GM23248 (cell line): ENCODE data around the gene COX17. TPM values are rescaled to one million over a fixed set of nuclear protein-coding genes. Genes with fewer than 3 reads are reported as not detected.

ENCODE experiments used
- DNase-seq: peaks from one replicate; pipeline ENCODE4 v3.0.0-alpha.2; 2015
- H2AFZ ChIP-seq: fragments of 200-600 bp; sonication (generic); 2 replicates; pipeline ENCODE4 v1.6.1; 2016; ENCODE audit warnings: antibody characterized with exemption
- H3F3A ChIP-seq: fragments of 200-600 bp; sonication (generic); 2 replicates; pipeline ENCODE4 v1.6.1; 2016; ENCODE audit warnings: mild to moderate bottlenecking, antibody characterized with exemption, mixed run types; ENCODE audit not compliant: insufficient read depth
- H3K27ac ChIP-seq: fragments of 200-600 bp; sonication (generic); 2 replicates; pipeline ENCODE4 v1.5.1; 2016; ENCODE audit warnings: mild to moderate bottlenecking
- H3K27me3 ChIP-seq: fragments of 200-600 bp; sonication (generic); replicated peaks from 2 replicates; pipeline ENCODE4 v1.6.1; 2016; ENCODE audit warnings: mild to moderate bottlenecking; ENCODE audit not compliant: insufficient read depth
- H3K36me3 ChIP-seq: fragments of 200-600 bp; sonication (generic); 2 replicates; pipeline ENCODE4 v1.6.1; 2016; ENCODE audit warnings: low read depth, mild to moderate bottlenecking
- H3K4me1 ChIP-seq: fragments of 200-600 bp; sonication (generic); 2 replicates; pipeline ENCODE4 v1.6.1; 2016; ENCODE audit warnings: mild to moderate bottlenecking; ENCODE audit not compliant: insufficient read depth
- H3K4me2 ChIP-seq: fragments of 200-600 bp; sonication (generic); one replicate; pipeline ENCODE4 v1.6.1; 2016; ENCODE audit warnings: mild to moderate bottlenecking; ENCODE audit not compliant: unreplicated experiment
- H3K4me3 ChIP-seq: fragments of 200-600 bp; sonication (generic); 2 replicates; pipeline ENCODE4 v1.5.1; 2016; ENCODE audit warnings: mild to moderate bottlenecking
- H3K79me2 ChIP-seq: fragments of 200-600 bp; sonication (generic); 2 replicates; pipeline ENCODE4 v1.6.1; 2016; ENCODE audit warnings: mild to moderate bottlenecking; ENCODE audit not compliant: insufficient read depth
- H3K9ac ChIP-seq: fragments of 200-600 bp; sonication (generic); 2 replicates; pipeline ENCODE4 v1.6.1; 2016; ENCODE audit warnings: mild to moderate bottlenecking
- H3K9me2 ChIP-seq: fragments of 200-600 bp; sonication (generic); 2 replicates; pipeline ENCODE4 v1.6.1; 2016; ENCODE audit warnings: mixed run types, mild to moderate bottlenecking, moderate library complexity; ENCODE audit not compliant: insufficient read depth
- H3K9me3 ChIP-seq: fragments of 200-600 bp; sonication (generic); one replicate; pipeline ENCODE4 v1.6.1; 2017; ENCODE audit warnings: low read depth
- H4K20me1 ChIP-seq: fragments of 200-600 bp; sonication (generic); 2 replicates; pipeline ENCODE4 v1.6.0; 2016; ENCODE audit not compliant: insufficient read depth
- EZH2 ChIP-seq: fragments of 200-600 bp; sonication (generic); IDR thresholded peaks from 2 replicates; pipeline ENCODE4 v1.6.1; 2018; ENCODE audit warnings: antibody characterized with exemption, mild to moderate bottlenecking; ENCODE audit not compliant: insufficient read depth, poor library complexity, severe bottlenecking
- EZH2phosphoT487 ChIP-seq: fragments of 200-600 bp; sonication (generic); IDR thresholded peaks from 2 replicates; pipeline ENCODE4 v1.6.1; 2018; ENCODE audit warnings: antibody characterized with exemption, moderate library complexity, mild to moderate bottlenecking, low read depth; ENCODE audit not compliant: insufficient read depth
- WGBS, 2 experiments: methylation state at CpG; one replicate each; pipeline ENCODE4 v1.1.6; 2015 to 2017; ENCODE audit warnings: low lambda C conversion rate in 2 of 2, low coverage in 1 of 2; ENCODE audit errors: missing lambda C conversion rate in 2 of 2; 5-methylcytosine and 5-hydroxymethylcytosine counted together
- in situ Hi-C: fragments of 300-500 bp; cut with MboI; formaldehyde crosslinking; loops from 2 replicates; pipeline ENCODE4 v1.15.0; 2020
- polyA plus RNA-seq: library from polyadenylated mRNA; unstranded; fragments of >200 nt; fragmentation: Nextera tagmentation; extraction: Ambion mirVana; gene quantifications from 2 replicates; pipeline ENCODE4 v1.2.1, GENCODE V29; 2016
- total RNA-seq: library from RNA; depleted of rRNA; stranded (reverse); fragments of >200 nt; shearing (Covaris generic); gene quantifications from 2 replicates; pipeline ENCODE4 v1.2.3, GENCODE V29; 2014

Gene COX17
- total and polyA plus RNA-seq, 2 experiments from 2014 or later = 7.0 to 53.3 TPM

DNA sequence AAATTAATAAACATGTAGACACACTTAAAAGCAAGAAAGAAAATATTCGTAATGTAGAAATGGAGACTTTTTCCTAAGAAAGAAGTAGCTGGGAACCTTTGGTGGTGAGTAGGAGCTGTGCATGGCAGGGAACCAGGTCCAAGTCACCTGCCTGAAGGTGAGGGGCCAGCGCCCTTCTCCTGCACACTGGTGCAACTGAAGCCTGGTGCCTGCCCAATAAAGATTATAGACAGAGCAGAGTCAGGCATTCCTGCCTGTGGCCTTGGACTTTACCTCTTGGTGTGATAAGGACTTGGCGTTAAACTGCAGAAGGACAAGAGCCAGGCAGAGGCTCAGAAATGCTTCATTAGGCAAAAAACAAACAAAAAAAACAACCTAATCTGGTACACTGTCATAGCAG, 39.8 kb upstream of the COX17 start:
- H3K4me1 ChIP-seq = no peaks in the 10 kb centered on the region
- no peaks in the 10 kb centered on the region for H3K36me3 ChIP-seq
- no peaks in the 10 kb centered on the region for H4K20me1 ChIP-seq
- H3K9me2 ChIP-seq = no peaks in the 10 kb centered on the region
- no peaks in the 10 kb centered on the region for H3K27me3 ChIP-seq
- H2AFZ ChIP-seq = no peak overlapping the region
- no peak for DNase-seq
- H3K79me2 ChIP-seq = no peaks in the 10 kb centered on the region
- H3K4me2 ChIP-seq = no peak overlapping the region
- H3K9ac ChIP-seq = no peak overlapping the region
- TF ChIP-seq EZH2 (no peak), EZH2phosphoT487 (no peak)
- no peak overlapping the region for H3K27ac ChIP-seq
- no peak overlapping the region for H3K4me3 ChIP-seq
- no peaks in the 10 kb centered on the region for H3F3A ChIP-seq
- H3K9me3 ChIP-seq = no peaks in the 10 kb centered on the region
- WGBS, 2 experiments = 78 to 87% methylated on average over 3 of the region's 3 CpGs
- in situ Hi-C loops = no loop called here

DNA sequence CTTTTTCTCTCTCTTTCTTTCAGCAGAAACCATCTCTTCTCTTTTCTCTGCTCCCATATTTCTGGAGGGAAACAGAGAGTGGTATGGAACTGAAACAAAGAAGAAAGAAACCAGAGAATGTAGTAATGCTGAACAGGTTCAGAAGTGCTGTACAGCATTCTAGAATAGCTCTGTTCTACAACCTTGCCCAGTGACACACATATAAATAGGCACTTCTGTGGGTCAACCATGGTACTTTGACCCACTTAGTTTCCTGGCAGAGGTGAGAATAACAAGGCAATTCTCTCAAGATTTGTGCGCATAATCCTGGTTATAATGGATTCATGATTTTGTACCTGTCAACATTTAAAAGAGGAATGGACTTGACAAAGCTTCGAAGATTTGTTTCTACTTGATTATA, 37.9 kb upstream of the COX17 start:
- no peak overlapping the region for H3K4me2 ChIP-seq
- no peak for DNase-seq
- TF ChIP-seq EZH2 (no peak), EZH2phosphoT487 (no peak)
- no peaks in the 10 kb centered on the region for H3F3A ChIP-seq
- H3K36me3 ChIP-seq = no peaks in the 10 kb centered on the region
- in situ Hi-C loops = no loop called here
- no peaks in the 10 kb centered on the region for H4K20me1 ChIP-seq
- H3K9me2 ChIP-seq = no peaks in the 10 kb centered on the region
- H2AFZ ChIP-seq = no peak overlapping the region
- WGBS, 2 experiments = 94 to 98% methylated on average over 2 of the region's 2 CpGs
- H3K79me2 ChIP-seq = no peaks in the 10 kb centered on the region
- no peak overlapping the region for H3K4me3 ChIP-seq
- H3K4me1 ChIP-seq = no peaks in the 10 kb centered on the region
- H3K9me3 ChIP-seq = no peaks in the 10 kb centered on the region
- H3K27ac ChIP-seq = no peak overlapping the region
- no peaks in the 10 kb centered on the region for H3K27me3 ChIP-seq
- no peak overlapping the region for H3K9ac ChIP-seq

DNA sequence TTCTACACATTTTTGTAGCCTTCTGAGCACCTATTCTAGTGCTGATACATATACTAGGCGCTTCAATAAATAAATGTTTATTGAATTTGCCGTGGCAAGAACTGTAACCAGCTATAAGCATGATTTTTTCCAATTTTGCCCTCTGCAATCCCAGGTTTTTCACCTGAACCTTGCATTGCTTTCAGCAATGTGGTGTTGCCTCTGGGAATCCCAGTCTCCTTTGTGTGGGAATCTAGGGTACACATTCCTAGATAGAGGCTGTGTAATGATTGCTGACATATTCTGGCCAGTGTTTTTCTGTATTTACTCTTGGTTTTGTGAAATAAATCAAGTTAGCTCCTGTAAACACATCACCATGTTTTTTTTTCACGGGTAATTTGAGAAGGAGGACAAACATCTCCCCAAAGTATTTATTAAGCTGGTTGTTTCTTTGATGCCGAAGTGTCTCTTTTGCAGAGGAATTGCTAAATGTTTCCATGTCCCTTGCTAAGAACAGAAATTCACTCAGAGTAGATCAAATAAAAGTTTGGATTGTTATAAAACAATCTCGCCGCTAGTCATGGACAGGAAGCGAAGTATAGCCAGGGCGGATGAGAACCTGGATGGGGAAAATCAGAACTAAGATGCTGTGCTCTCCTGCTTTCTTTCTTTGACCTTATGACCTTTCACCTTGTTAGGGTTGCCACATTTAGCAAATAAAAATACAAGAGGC, 26.8 kb upstream of the COX17 start:
- in situ Hi-C loops = no loop called here
- Histone ChIP-seq H3K79me2 (no peaks in the 10 kb centered on the region), H3K27me3 (0 out of 2 replicates have a peak, but pooled peaks cover 3% of the 10 kb centered on the region), H3F3A (0 out of 2 replicates have a peak, but pooled peaks cover 6% of the 10 kb centered on the region), H3K9ac (no peak overlapping the region), H3K36me3 (no peaks in the 10 kb centered on the region), H3K4me3 (no peak overlapping the region), H2AFZ (peak overlapping the region; percentile 79), H3K9me2 (no peaks in the 10 kb centered on the region), H3K27ac (no peak overlapping the region), H3K9me3 (no peaks in the 10 kb centered on the region), H3K4me2 (no peak overlapping the region), H3K4me1 (no peaks in the 10 kb centered on the region), H4K20me1 (no peaks in the 10 kb centered on the region)
- no peak for TF ChIP-seq EZH2phosphoT487
- TF ChIP-seq EZH2 = no peak
- no peak for DNase-seq
- 59 to 61% methylated on average over 8 of the region's 8 CpGs for WGBS, 2 experiments

DNA sequence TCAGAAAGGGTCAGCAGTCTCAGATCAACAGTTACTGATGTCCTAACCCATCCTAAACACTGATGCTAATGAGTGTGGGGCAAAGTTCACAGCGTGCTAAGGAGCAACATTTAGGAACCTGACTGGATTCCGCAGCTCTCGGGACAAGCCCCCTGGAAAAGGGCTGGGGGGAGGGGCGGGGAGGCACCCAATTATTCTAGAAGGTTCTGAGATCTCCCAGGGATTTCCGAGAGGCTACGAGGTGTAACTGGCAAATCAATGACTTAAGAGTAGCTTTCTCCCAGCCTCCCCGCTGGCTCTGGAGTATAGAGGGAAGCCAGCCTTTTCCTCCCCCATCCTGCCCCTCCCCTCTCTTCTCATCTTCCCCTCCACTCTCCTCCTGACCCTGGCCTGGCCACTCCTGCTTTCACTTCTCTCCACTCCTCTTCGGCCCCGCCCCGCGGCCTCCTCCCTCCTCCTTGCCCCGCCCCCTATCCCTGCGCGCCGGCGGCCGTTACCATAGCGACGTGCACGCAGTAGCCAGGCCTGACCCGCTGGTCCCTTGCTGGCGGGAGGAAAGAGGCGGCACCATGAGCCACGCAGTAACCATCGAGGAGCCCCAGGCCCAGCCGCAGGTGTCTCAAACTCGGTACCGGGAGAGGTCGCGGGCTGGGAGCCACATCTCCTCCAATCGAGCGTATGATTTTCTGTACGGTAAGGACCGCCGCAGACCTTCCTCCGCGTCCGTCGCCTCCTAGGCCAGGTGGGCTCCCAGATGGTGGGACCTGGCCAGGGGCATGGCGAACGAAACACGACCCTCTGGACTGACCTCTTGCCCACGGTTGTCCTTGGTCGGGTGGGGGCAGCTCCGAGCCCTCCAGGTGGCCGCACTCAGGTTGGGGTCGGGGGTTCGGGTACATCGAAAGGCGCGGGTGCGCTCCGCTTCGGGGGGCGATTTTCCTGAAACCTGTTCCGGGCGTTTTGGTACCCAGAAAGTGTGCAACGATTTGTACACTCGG, 25.6 kb upstream of the COX17 start, which contains the start of gene CFAP91:
Gene CFAP91 (plus strand): TSS at position 493 of the 998 bp plus-strand sequence. CDS start 77 bp downstream, at position 570.
- Histone ChIP-seq H3K36me3 (no peaks in the 10 kb centered on the region), H3K4me2 (peak within 1 kb of the TSS; percentile 83), H4K20me1 (no peaks in the 10 kb centered on the region), H3F3A (0 out of 2 replicates have a peak, but pooled peaks cover 6% of the 10 kb centered on the region), H3K27ac (no peak within 1 kb of the TSS), H3K79me2 (no peaks in the 10 kb centered on the region), H3K4me1 (no peaks in the 10 kb centered on the region), H3K4me3 (peak within 1 kb of the TSS; percentile 73), H3K27me3 (0 out of 2 replicates have a peak, but pooled peaks cover 3% of the 10 kb centered on the region), H2AFZ (peak within 1 kb of the TSS; percentile 79), H3K9me3 (no peaks in the 10 kb centered on the region), H3K9me2 (no peaks in the 10 kb centered on the region), H3K9ac (peak within 1 kb of the TSS; percentile 39)
- no peak for TF ChIP-seq EZH2
- TF ChIP-seq EZH2phosphoT487 = no peak
- in situ Hi-C loops = no loop called here
- DNase-seq = peak; percentile 96
- 2 to 3% methylated on average over 48 to 51 of the region's 59 CpGs for whole genome bisulfite sequencing, 2 experiments
